Measurements from ENCODE around the gene UCP3.

- no peak for TF ChIP-seq EP300 (IDR thresholded peaks at IDR 0.05)
- TF ChIP-seq CTCF (IDR thresholded peaks at IDR 0.05), result no peak
- no peak for TF ChIP-seq POLR2A (IDR thresholded peaks at IDR 0.05)
Observed at GRCh38 chr11:73965764-73966121, 43.1 kb downstream of the UCP3 start.
